ENCODE measurements around the gene SLC2A11. TPM values are rescaled to one million over a fixed set of nuclear protein-coding genes. Genes with fewer than 3 reads are reported as not detected.
"Not testable (repeated sequence)": the region's sequence is repeated elsewhere in the genome, so short reads cannot be mapped to it uniquely, and the experiment has no call there.

SLC2A11 gene
- total RNA-seq, 2 donors from 2014 or later = 6.8 to 12.5 TPM

DNA sequence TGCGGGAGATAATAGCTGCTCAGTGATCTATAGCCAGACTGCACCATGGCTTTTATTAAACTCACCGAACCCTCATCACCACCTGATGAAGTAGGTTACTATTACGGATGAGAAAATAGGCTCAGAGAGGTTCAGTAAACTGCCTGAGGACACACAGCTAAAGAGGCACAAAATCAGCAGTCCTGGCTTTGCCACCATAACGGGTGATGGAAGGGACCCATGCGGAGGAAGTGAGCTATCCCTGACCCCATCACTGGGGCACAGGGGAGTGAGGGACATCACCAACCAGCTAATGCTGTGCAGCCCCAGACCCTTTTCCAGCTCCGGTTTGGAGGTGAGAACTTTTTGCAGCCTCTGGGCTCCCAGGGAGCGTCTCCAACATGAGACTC lies 11.6 kb upstream of the SLC2A11 start:
- Mint-ChIP-seq H3K36me3 (no peaks in the 10 kb centered on the region), H3K27ac (no peak overlapping the region), H3K9me3 (no peaks in the 10 kb centered on the region), H3K4me1 (ENCODE audit: low read depth in 2 of 2) (peaks cover 0 to 12% of the 10 kb centered on the region in 2 donors), H3K4me3 (no peak overlapping the region), H3K27me3 (peaks cover 0 to 2% of the 10 kb centered on the region in 2 donors)
- ATAC-seq (no peak), DNase-seq (ENCODE audit: low spot score) (peak; percentile 41)

GRCh38 chr22:23847310-23847920 lies 10.3 kb upstream of the SLC2A11 start:
- ATAC-seq (no peak), DNase-seq (ENCODE audit: low spot score) (peak; percentile 31)
- Mint-ChIP-seq H3K4me3 (no peak overlapping the region), H3K27me3 (peaks cover 0 to 4% of the 10 kb centered on the region in 2 donors), H3K36me3 (no peaks in the 10 kb centered on the region), H3K4me1 (ENCODE audit: low read depth in 2 of 2) (peaks cover 0 to 12% of the 10 kb centered on the region in 2 donors), H3K27ac (no peak overlapping the region), H3K9me3 (no peaks in the 10 kb centered on the region)

GRCh38 chr22:23847991-23848864 lies 9.4 kb upstream of the SLC2A11 start:
- Mint-ChIP-seq H3K27ac (no peak overlapping the region), H3K9me3 (no peaks in the 10 kb centered on the region)

DNA sequence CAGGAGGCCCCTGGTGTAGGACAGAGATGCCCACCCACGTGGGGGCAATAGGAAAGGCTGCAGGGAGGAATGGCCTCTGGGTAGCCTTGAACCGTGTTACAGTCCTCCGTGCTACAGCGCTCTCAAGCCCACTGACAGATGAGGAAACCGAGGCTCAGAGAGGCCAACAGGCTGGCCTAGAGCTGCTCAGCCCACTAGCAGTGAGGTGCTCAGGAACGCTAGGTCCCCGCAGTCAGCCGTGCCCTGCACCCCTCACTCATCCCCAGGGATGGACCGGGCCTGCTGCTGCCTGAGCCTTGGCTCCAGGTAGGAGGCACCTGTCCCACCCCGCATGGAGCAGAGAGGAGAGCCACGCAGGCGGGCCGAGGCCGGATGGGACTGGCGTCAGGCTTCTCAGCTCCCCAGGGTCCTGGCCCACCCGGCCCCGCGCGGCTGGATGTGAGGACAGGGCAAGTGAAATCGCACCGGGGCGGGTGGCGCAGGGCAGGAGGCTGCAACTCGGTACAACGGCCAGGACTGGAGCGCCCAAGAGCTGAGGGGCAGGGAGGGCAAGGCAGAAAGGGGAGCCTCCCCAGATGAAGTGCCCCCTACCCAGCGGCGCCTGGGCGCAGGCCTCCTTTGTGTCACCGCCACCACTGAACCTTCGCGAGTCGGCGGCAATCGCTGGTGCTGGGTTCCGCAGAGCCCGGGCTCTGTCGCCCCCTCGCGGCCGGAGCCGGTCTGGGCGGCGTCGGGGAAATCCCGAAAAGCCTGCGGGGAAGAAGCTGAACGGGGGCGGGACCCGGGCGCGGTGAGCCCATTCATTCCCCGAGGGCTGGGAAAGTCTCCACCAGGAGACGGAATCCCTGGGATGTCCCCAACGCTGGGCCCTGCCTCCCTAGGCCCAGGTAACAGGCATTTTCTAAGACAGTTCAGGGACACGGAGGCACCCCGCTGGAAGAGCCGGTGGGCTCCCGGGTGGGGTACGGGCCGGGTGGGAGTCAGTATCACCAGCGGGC lies 8.4 kb upstream of the SLC2A11 start:
- DNase-seq (ENCODE audit: low spot score) (peak; percentile 87), ATAC-seq (peak; percentile 85 to 90)
- H3K36me3 Mint-ChIP-seq = no peaks in the 10 kb centered on the region
- no peak overlapping the region for H3K27ac Mint-ChIP-seq
- no peaks in the 10 kb centered on the region for H3K9me3 Mint-ChIP-seq
- H3K4me1 Mint-ChIP-seq (ENCODE audit: low read depth in 2 of 2) = peaks cover 0 to 11% of the 10 kb centered on the region in 2 donors
- H3K27me3 Mint-ChIP-seq = peaks cover 0 to 4% of the 10 kb centered on the region in 2 donors
- H3K4me3 Mint-ChIP-seq = peak overlapping the region; percentile 10

More at GRCh38 chr22:23847991-23848864, 9.4 kb upstream of the SLC2A11 start:
- peaks cover 0 to 4% of the 10 kb centered on the region in 2 donors for H3K27me3 Mint-ChIP-seq
- peaks cover 0 to 12% of the 10 kb centered on the region in 2 donors for H3K4me1 Mint-ChIP-seq (ENCODE audit: low read depth in 2 of 2)
- no peaks in the 10 kb centered on the region for H3K36me3 Mint-ChIP-seq
- DNase-seq (ENCODE audit: low spot score) (peak; percentile 60), ATAC-seq (no peak)
- H3K4me3 Mint-ChIP-seq = no peak overlapping the region

- no peak for ATAC-seq
- no peak overlapping the region for H3K4me3 Mint-ChIP-seq
- H3K27ac Mint-ChIP-seq = no peak overlapping the region
- peaks cover 0 to 4% of the 10 kb centered on the region in 2 donors for H3K27me3 Mint-ChIP-seq
- peaks cover 0 to 4% of the 10 kb centered on the region in 2 donors for H3K4me1 Mint-ChIP-seq (ENCODE audit: low read depth in 2 of 2)
- no peak for DNase-seq (ENCODE audit: low spot score)
- H3K9me3 Mint-ChIP-seq = no peaks in the 10 kb centered on the region
- H3K36me3 Mint-ChIP-seq = no peaks in the 10 kb centered on the region
Measured at GRCh38 chr22:23850136-23850611, 7.5 kb upstream of the SLC2A11 start.

DNA sequence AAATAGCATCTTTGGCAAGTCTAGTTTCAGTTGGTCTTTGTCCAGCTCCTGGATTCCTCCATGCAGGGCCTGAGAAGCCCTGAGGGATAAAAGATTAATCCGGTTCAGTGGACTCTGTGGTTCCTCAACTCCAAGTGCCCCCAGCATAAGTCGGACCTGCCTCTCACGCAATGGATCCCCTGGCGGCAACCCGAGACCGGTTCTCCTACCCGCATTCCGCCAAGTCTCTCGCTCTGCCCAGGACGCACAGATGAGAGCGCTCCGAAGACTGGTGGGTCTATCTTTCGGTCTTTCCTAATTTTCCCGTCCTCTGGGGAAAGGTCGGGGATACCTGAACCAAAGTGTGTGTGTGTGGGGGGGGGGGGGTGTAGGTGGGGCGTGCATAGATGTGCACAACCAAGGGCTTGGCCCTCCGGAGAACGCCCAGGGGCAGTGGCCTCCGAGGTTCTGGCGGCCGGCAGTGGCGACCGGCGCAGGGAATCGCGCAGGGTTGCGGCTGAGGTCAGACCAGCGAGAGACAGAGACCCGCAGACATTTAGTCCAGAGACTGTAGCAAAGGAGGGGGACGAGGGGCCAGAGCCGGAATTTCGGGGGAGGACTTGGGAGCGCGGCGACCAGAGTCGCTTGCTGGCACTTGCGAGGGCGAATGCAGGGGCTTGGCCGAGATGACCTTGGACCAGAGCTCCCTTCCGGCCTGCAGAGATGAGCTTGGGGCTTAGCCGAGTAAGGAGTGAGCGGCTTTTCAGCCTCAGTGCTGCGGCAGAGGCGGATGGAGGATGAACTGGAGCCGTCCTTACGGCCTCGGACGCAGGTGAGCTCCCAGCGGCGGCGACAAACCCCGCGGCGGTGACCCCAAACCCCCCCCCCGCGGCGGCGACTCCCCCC lies 712 bp upstream of the SLC2A11 start:
- Mint-ChIP-seq H3K4me3 (peak overlapping the region; percentile 92), H3K9me3 (no peaks in the 10 kb centered on the region), H3K27me3 (no peaks in the 10 kb centered on the region), H3K4me1 (ENCODE audit: low read depth in 2 of 2) (peaks cover 21 to 22% of the 10 kb centered on the region in 2 donors), H3K36me3 (no peaks in the 10 kb centered on the region), H3K27ac (peak overlapping the region; percentile 83 to 91)
- ATAC-seq (peak; percentile 66 to 68), DNase-seq (ENCODE audit: low spot score) (peak; percentile 60)

DNA sequence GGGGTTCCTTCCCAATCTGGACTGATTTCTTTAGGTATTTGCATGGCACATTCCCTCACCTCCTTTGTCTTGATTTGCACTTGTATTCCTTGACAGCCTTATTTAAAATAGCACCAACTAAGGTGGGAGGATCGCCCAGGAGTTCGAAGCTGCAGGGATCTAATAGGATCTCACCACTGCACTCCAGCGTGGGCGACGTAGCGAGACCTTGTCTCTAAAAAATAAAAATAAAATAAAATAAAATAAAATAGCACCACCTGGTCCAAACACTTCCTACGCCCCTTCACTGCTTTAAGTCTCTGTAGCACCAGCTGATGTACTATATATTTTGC lies 775 bp downstream of the SLC2A11 start:
- Mint-ChIP-seq H3K4me1 (ENCODE audit: low read depth in 2 of 2) (peaks cover 21 to 22% of the 10 kb centered on the region in 2 donors), H3K27ac (peak overlapping the region; percentile 83 to 91), H3K9me3 (no peaks in the 10 kb centered on the region), H3K36me3 (no peaks in the 10 kb centered on the region), H3K27me3 (no peaks in the 10 kb centered on the region), H3K4me3 (peak overlapping the region; percentile 92)
- DNase-seq (ENCODE audit: low spot score) (peak; percentile 51), ATAC-seq (no peak)

DNA sequence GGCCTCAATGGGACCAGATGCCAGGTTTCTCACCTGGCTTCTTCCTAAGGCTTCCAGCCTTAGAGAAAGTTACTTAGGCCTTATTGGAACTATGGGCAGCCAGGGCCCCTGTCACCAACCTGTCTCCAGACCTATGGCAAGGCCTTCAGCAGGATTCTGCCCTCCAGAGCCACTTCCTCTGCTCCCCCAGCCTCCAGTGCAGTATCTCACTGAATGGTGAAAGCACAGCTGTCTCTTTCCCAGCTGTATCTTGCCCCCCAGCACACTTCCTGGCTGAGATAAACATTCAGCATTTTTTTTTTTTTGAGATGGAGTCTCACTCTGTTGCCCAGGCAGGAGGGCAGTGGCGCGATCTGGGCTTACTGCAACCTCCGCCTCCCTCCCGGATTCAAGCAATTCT lies 1.5 kb downstream of the SLC2A11 start:
- Mint-ChIP-seq H3K4me1 (ENCODE audit: low read depth in 2 of 2) (peaks cover 21 to 24% of the 10 kb centered on the region in 2 donors), H3K4me3 (peak overlapping the region; percentile 92)
- no peak for ATAC-seq

DNA sequence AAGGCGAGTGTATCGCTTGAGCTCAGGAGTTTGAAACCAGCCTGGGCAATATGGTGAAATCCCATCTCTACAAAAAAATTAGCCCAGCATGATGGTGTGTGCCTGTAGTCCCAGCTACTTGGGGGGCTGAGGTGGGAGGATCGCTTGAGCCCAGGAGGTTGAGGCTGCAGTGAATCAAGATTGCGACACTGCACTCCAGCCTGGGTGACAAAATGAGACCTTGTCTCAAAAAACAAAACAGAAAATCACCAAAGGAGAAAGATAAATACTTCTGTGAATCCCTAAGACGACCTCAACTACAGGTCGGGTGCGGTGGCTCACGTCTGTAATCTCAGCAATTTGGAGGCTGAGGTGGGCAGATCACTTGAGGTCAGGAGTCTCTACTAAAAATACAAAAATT lies 2.5 kb downstream of the SLC2A11 start:
- not testable (repeated sequence) for H3K4me3 Mint-ChIP-seq, H3K9me3 Mint-ChIP-seq, H3K27me3 Mint-ChIP-seq, H3K27ac Mint-ChIP-seq, H3K36me3 Mint-ChIP-seq, ATAC-seq
- H3K4me1 Mint-ChIP-seq (ENCODE audit: low read depth in 2 of 2) = peaks cover 21 to 24% of the 10 kb centered on the region in 2 donors
- peak; percentile 26 for DNase-seq (ENCODE audit: low spot score)

More for the DNA sequence above, 1.5 kb downstream of the SLC2A11 start:
- Mint-ChIP-seq H3K27me3 (no peaks in the 10 kb centered on the region), H3K36me3 (no peaks in the 10 kb centered on the region), H3K9me3 (no peaks in the 10 kb centered on the region), H3K27ac (peak overlapping the region; percentile 83 to 91)
- DNase-seq (ENCODE audit: low spot score) = peak; percentile 26

- no peaks in the 10 kb centered on the region for H3K36me3 Mint-ChIP-seq
- H3K27ac Mint-ChIP-seq = no peak overlapping the region
- no peak overlapping the region for H3K4me3 Mint-ChIP-seq
- ATAC-seq = no peak
- no peaks in the 10 kb centered on the region for H3K27me3 Mint-ChIP-seq
- H3K4me1 Mint-ChIP-seq (ENCODE audit: low read depth in 2 of 2) = peaks cover 13 to 18% of the 10 kb centered on the region in 2 donors
- no peak for DNase-seq (ENCODE audit: low spot score)
- no peaks in the 10 kb centered on the region for H3K9me3 Mint-ChIP-seq
Measured at GRCh38 chr22:23862103-23862502, 4.4 kb downstream of the SLC2A11 start.

- H3K27me3 Mint-ChIP-seq; H3K9me3 Mint-ChIP-seq; DNase-seq (ENCODE audit: low spot score): not testable (repeated sequence)
Measured at GRCh38 chr22:23864499-23865154, 7.0 kb downstream of the SLC2A11 start.

GRCh38 chr22:23868580-23868979 lies 10.9 kb downstream of the SLC2A11 start:
- Mint-ChIP-seq H3K36me3 (peaks cover 4% of the 10 kb centered on the region), H3K9me3 (no peaks in the 10 kb centered on the region), H3K27me3 (no peaks in the 10 kb centered on the region), H3K4me1 (ENCODE audit: low read depth in 2 of 2) (peaks cover 0 to 2% of the 10 kb centered on the region in 2 donors), H3K27ac (no peak overlapping the region), H3K4me3 (no peak overlapping the region)
- ATAC-seq = no peak
- DNase-seq (ENCODE audit: low spot score) = no peak

More at GRCh38 chr22:23864499-23865154, 7.0 kb downstream of the SLC2A11 start:
- ATAC-seq; H3K27ac Mint-ChIP-seq; H3K4me1 Mint-ChIP-seq (ENCODE audit: low read depth in 2 of 2); H3K36me3 Mint-ChIP-seq; H3K4me3 Mint-ChIP-seq: not testable (repeated sequence)
